ENCODE results near the gene TRAPPC4. TPM values are rescaled to one million over a fixed set of nuclear protein-coding genes. Genes with fewer than 3 reads are reported as not detected.
"Not testable (repeated sequence)": the region's sequence is repeated elsewhere in the genome, so short reads cannot be mapped to it uniquely, and the experiment has no call there.

The TRAPPC4 gene
- total RNA-seq, 1 donor from 2014 or later, result 60.1 TPM

DNA sequence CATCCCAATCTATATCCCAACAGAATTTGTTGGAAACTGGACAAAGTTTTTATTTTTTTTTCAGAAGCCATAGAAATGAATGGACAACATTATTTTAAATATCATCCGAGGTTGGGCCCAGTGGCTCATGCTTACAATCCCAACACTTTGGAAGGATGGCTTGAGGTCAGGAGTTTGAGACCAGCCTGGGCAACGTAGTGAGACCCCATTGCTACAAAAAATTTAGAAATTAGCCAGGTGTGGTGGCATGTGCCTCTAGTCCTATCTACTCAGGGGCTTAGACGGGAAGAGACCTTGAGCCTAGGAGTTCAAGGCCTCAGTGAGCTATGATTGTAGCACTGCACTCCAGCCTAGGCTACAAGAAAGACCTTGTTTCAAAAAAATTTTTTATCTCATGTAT lies 16.2 kb downstream of the TRAPPC4 start:
- DNase-seq (no peak), ATAC-seq (ENCODE audit: low read depth) (no peak)
- TF ChIP-seq, protein P1, sequence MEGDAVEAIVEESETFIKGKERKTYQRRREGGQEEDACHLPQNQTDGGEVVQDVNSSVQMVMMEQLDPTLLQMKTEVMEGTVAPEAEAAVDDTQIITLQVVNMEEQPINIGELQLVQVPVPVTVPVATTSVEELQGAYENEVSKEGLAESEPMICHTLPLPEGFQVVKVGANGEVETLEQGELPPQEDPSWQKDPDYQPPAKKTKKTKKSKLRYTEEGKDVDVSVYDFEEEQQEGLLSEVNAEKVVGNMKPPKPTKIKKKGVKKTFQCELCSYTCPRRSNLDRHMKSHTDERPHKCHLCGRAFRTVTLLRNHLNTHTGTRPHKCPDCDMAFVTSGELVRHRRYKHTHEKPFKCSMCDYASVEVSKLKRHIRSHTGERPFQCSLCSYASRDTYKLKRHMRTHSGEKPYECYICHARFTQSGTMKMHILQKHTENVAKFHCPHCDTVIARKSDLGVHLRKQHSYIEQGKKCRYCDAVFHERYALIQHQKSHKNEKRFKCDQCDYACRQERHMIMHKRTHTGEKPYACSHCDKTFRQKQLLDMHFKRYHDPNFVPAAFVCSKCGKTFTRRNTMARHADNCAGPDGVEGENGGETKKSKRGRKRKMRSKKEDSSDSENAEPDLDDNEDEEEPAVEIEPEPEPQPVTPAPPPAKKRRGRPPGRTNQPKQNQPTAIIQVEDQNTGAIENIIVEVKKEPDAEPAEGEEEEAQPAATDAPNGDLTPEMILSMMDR (IDR thresholded peaks at IDR 0.05), result no peak
- Mint-ChIP-seq H3K36me3 (ENCODE audit: low read depth) (no peaks in the 10 kb centered on the region), H3K27ac (no peak overlapping the region), H3K9me3 (no peaks in the 10 kb centered on the region), H3K27me3 (no peaks in the 10 kb centered on the region), H3K4me3 (no peak overlapping the region), H3K4me1 (peaks cover 16% of the 10 kb centered on the region)
- intact Hi-C loops (cut with micrococcal nuclease), result no loop called here
- POLR2A ChIA-PET, result interaction anchor here (0.8 to 1.5 kb wide), 3 partner anchors 12 to 32 kb away, joined by 4 to 7 read pairs (median 6); partner anchors contain the start of genes HYOU1 and VPS11
- CTCF ChIA-PET, result no interaction called here

DNA sequence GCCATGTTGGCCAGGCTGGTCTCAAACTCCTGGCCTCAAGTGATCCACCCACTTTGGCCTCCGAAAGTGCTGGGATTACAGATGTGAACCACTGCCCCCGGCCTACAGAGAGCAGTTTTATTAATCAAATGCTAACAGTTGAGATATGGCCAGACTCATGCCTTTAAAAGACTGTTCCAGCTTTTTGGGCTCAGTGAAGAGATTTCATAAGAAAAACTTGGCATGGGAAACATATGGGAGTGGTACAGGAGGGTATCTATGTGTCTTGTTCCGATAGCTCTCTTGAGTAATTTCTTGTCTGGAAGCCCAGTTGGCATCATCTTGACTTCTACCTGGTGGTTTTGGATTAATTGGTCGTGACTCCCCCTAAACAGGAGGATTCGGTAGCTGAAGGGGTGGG lies 20.3 kb downstream of the TRAPPC4 start:
- POLR2A ChIA-PET, result interaction anchor here (0.9 kb wide), 1 partner anchor 20 kb away, joined by 3 read pairs; the partner anchor contains the start of gene TRAPPC4
- ATAC-seq (ENCODE audit: low read depth) (no peak), DNase-seq (no peak)
- Mint-ChIP-seq H3K4me1 (peaks cover 11% of the 10 kb centered on the region), H3K36me3 (ENCODE audit: low read depth) (no peaks in the 10 kb centered on the region), H3K9me3 (no peaks in the 10 kb centered on the region), H3K4me3 (no peak overlapping the region), H3K27me3 (no peaks in the 10 kb centered on the region), H3K27ac (no peak overlapping the region)
- intact Hi-C loops (cut with micrococcal nuclease), result no loop called here
- TF ChIP-seq, protein P1 (IDR thresholded peaks at IDR 0.05), result no peak
- CTCF ChIA-PET, result no interaction called here

DNA sequence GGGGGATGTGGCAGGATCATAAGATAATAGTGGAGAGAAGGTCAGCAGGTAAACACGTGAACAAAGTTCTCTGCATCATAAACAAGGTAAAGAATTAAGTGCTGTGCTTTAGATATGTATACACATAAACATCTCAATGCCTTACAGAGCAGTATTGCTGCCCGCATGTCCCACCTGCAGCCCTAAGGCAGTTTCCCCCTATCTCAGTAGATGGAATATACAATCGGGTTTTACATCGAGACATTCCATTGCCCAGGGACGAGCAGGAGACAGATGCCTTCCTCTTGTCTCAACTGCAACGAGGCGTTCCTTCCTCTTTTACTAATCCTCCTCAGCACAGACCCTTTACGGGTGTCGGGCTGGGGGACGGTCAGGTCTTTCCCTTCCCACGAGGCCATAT lies 20.9 kb downstream of the TRAPPC4 start:
- H3K9me3 Mint-ChIP-seq; H3K36me3 Mint-ChIP-seq (ENCODE audit: low read depth); H3K27me3 Mint-ChIP-seq; intact Hi-C loops (cut with micrococcal nuclease); ATAC-seq (ENCODE audit: low read depth); H3K4me3 Mint-ChIP-seq; DNase-seq; H3K27ac Mint-ChIP-seq; POLR2A ChIA-PET; CTCF ChIA-PET: not testable (repeated sequence)
- peaks cover 11% of the 10 kb centered on the region for H3K4me1 Mint-ChIP-seq

DNA sequence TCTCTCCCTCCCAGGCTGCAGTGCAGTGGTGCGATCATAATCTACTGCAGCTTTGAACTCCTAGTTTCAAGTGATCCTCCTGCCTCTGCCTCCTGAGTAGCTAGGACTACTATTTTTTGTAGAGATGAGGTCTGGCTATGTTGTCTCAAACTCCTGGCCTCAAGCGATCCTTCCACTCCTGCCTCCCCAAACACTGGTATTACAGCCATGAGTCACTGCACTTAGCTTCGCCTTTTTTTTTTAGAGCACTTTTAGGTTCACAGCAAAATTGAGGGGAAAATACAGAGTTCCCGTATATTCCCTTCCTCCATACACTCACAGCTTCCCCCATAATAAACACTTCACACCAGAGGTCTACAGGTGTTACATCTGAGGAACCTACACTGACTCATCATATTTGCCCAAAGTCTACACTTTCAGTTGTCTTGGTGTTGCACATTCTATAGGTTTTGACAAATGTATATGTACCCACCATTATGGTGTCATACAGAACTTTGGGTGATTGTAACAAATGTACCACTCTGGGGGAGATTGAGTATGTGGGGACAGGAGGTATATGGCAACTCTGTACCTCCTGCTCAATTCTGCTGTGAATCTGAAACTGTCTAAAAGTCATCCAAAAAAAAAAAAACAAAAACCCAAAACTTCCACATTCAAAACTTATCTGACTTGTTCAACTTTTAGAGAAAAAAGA lies 23.4 kb downstream of the TRAPPC4 start:
- H3K27ac Mint-ChIP-seq, result no peak overlapping the region

DNA sequence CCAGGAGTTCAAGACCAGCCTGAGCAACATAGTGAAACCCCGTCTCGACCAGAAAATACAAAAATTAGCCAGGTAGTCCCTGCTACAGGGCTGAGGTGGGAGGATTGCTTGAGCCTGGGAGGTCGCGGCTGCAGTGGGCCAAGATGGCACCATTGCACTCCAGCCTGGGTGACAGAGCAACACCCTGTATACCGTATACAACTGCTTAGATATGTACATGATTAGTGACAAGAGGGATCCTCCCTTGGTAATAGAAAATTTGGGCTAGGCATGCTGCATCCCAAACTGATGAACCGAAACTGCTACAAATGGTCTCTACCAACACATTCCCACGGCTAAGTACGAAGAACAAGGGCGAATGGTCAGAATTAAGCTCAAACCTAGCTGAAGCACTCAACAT lies 24.4 kb downstream of the TRAPPC4 start:
- no peak for ATAC-seq (ENCODE audit: low read depth)
- H3K9me3 Mint-ChIP-seq, result no peaks in the 10 kb centered on the region
- H3K27ac Mint-ChIP-seq, result no peak overlapping the region
- no peak for DNase-seq
- H3K4me3 Mint-ChIP-seq, result no peak overlapping the region
- intact Hi-C loops (cut with micrococcal nuclease), result no loop called here
- peaks cover 11% of the 10 kb centered on the region for H3K4me1 Mint-ChIP-seq
- CTCF ChIA-PET, result no interaction called here
- TF ChIP-seq, protein P1 (IDR thresholded peaks at IDR 0.05), result no peak
- no peaks in the 10 kb centered on the region for H3K27me3 Mint-ChIP-seq
- peaks cover 35% of the 10 kb centered on the region for H3K36me3 Mint-ChIP-seq (ENCODE audit: low read depth)
- POLR2A ChIA-PET, result interaction anchor here (0.8 to 1.4 kb wide), 3 partner anchors 10 to 14 kb away, joined by 3 to 8 read pairs (median 7); partner anchors contain the start of gene HYOU1

More for the DNA sequence above, 23.4 kb downstream of the TRAPPC4 start:
- DNase-seq (no peak), ATAC-seq (ENCODE audit: low read depth) (no peak)
- H3K4me3 Mint-ChIP-seq, result no peak overlapping the region
- no peaks in the 10 kb centered on the region for H3K27me3 Mint-ChIP-seq
- peaks cover 11% of the 10 kb centered on the region for H3K4me1 Mint-ChIP-seq
- H3K36me3 Mint-ChIP-seq (ENCODE audit: low read depth), result peaks cover 26% of the 10 kb centered on the region
- ChIA-PET POLR2A (interaction anchor here (1.3 to 1.4 kb wide), 2 partner anchors 11 to 15 kb away, joined by 7 to 8 read pairs; partner anchors contain the start of gene HYOU1), CTCF (interaction anchor here (0.6 kb wide), 1 partner anchor 435 kb away, joined by 3 read pairs; the partner anchor contains the start of gene PHLDB1)
- intact Hi-C loops (cut with micrococcal nuclease), result no loop called here
- H3K9me3 Mint-ChIP-seq, result no peaks in the 10 kb centered on the region
- TF ChIP-seq, protein P1 (IDR thresholded peaks at IDR 0.05), result no peak

All from activated B cell treated with CpG ODN at 0.5 μM for 24 hours (primary cell).